Heart left ventricle (tissue), 13 donors: ENCODE results near the gene CKS1B.

Experiments
- CTCF ChIP-seq, 12 donors: fragments of 200-600 bp; sonication (generic) in 4 of 12; IDR thresholded peaks; one replicate each; pipeline versions ENCODE4 v1.5.0 to v1.8.0; 2018 to 2022; ENCODE audit warnings: antibody characterized with exemption in 12 of 12, mild to moderate bottlenecking in 5 of 12
- POLR2A ChIP-seq, 2 donors: fragments of 450-650 bp; IDR thresholded peaks; one replicate each; pipeline ENCODE4 v1.6.1; 2017; ENCODE audit warnings: antibody characterized with exemption in 2 of 2, mild to moderate bottlenecking in 2 of 2, moderate library complexity in 2 of 2
- donor health status: ischemic (EF 13 %, LVEDD 7.1; RV severe dilation, severe dysfunction).
- donor health status: DM: no; HTN: yes; CAD: no.
- donor health status: DM: no; HTN: no; CAD: no.
- donor health status: ischemic (EF 25% LVEDD 6.9; RV normal size, moderate dysfunction).
- donor health status: ischemic (EF 25% LVEDD 5.7; RV mildly dilated, moderate dysfunction).
- donor health status: ischemic (EF 35%, LVEDD 5.7; RV mildly dilated, moderate dysfunction).
- donor health status: nonischemic (EF 11% LVEDD 7.7; RV severe dilation, severe dysfunction).
- donor health status: DM: yes; HTN: yes; CAD: no.
- donor health status: PGD.
- donor health status: ischemic (EF 29% LVEDD 5.4; RV normal size, mild dysfunction).
- donor health status: nonischemic (EF 23%, LVEDD 6.1; RV moderate dilation, normal function).

DNA sequence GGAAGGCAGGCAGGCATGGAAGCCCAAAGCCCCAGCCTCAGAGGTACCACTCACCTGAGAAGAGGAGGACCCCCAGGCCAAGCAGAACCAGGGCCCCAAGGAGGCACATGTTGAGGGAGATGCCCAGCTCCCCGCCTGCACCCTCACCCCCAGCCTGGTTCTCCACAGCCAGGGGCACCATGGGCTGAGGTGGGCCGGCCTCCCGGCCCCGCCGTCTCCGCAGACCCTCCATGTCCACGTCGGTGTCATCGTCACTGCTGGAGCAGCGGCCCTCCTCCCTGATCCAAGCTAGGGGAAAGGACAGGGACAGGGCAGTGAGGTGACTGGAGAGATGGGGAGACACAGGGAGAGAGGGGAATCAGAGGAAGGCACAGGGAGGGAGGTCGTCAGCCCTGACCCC lies 26.4 kb upstream of the CKS1B start:
- no peak for TF ChIP-seq CTCF (IDR thresholded peaks at IDR 0.05)
- no peak for TF ChIP-seq POLR2A (IDR thresholded peaks at IDR 0.05)
